OCI-M2 (cell line): ENCODE data around the gene STK33.

Experiments used
- DNase-seq: peaks from one replicate; lab custom pipeline; 2025; ENCODE audit not compliant: unreplicated experiment; lab: John Stamatoyannopoulos, UW

The STK33 gene

DNA sequence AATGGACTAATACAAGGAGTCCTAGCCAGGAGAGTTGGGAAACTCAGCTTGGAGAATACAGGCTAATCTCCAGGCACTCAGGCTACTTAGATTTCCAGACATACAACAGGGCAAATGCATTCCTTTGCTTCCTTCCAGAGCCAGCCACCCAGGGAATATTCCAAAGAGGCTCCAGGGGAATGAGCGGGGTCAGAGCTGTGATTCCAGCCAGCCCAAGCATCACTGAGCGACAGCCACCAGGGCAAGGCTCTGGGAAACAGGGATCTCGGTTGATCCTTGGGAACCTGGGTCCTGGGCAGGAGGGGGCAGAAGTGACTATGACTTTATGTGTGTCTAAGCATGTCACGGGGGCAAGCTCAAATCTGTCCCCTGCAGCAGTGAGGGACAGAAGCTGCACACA lies 218.1 kb downstream of the STK33 start:
- no peak for DNase-seq

- DNase-seq = no peak
These were observed 218.6 kb downstream of the STK33 start for GRCh38 chr11:8375460-8375859.

DNA sequence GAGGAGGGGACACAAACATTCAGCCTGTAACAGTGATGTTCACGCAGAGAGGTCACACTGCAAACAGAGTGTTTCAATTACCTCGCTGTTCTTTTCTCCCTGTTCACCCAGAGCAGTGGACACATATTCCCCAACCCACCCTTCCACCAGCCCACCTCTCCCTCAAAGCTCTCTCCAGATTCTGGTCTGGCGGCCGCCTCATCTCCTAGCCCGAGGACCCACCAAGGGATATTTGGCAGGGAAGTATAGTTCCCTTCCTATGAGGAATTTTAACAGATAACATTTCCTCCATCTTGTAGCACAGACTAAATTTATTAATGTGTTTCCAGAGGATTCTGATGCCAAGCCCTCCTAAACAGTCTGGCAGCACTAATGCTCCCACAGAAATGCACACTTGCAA lies 219.3 kb downstream of the STK33 start:
- DNase-seq = no peak

- no peak for DNase-seq
These were observed 220.3 kb downstream of the STK33 start for GRCh38 chr11:8373519-8374432.

- no peak for DNase-seq
These were observed 221.2 kb downstream of the STK33 start for GRCh38 chr11:8372641-8373381.

- no peak for DNase-seq
These were observed 222.5 kb downstream of the STK33 start for GRCh38 chr11:8371516-8371884.

DNA sequence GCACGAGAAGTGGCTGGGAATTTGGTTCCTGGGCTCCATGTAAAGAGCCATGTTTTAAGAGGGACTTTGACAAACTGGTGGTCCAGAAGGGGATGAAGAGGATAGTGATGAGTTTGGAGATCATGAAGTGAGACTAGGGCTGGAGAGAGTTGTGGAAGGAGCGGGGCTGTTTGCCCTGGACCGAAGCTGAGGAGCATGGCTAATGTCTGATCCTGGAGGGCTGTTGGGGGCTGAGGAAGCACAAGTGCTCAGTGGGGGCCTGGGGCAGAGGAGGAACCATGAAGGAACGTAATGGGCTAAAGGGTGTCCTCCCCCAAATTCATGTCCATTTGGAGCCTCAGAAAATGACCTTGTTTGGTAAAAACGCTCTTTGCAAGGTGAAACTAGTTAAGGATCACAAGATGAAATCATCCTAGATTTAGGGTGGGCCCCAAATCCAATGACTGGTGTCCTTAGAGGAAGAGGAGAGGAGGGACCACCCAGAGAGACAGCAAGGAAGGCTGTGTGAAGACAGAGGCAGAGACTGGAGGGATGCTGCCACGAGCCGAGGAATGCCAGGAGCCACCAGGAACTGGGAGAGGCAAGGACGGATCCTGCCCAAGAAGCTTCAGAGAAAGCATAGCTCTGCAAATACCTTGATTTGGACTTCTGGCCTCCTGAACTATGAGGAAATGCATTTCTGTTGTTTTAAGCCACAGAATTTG lies 223.1 kb downstream of the STK33 start:
- no peak for DNase-seq

GRCh38 chr11:8369592-8370205 lies 224.3 kb downstream of the STK33 start:
- DNase-seq = no peak

- DNase-seq = no peak
These were observed 225.3 kb downstream of the STK33 start for GRCh38 chr11:8368772-8369171.

GRCh38 chr11:8368194-8368593 lies 225.8 kb downstream of the STK33 start:
- no peak for DNase-seq

- no peak for DNase-seq
These were observed 227.7 kb downstream of the STK33 start for GRCh38 chr11:8366316-8366715.

- no peak for DNase-seq
These were observed 228.6 kb downstream of the STK33 start for GRCh38 chr11:8365216-8365941.

DNA sequence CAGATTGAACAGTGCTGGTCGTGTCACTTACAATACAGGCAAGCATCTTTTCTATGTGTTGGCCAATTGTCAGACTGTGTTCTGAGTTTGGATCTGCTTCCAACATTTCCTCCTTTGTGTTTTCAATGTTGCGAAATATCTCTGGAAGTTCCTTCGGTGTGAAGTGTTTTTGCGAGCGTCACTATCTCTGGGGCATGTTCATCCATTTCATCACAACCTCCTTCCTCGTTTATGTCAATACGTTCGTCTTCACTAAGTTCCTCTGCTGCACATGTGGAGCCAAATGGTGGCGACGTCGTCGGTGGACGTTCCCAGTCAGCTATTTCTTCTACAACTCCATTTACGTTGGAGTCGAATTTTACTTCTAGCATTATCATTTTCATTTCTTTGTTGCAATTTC lies 230.1 kb downstream of the STK33 start:
- DNase-seq = no peak

DNA sequence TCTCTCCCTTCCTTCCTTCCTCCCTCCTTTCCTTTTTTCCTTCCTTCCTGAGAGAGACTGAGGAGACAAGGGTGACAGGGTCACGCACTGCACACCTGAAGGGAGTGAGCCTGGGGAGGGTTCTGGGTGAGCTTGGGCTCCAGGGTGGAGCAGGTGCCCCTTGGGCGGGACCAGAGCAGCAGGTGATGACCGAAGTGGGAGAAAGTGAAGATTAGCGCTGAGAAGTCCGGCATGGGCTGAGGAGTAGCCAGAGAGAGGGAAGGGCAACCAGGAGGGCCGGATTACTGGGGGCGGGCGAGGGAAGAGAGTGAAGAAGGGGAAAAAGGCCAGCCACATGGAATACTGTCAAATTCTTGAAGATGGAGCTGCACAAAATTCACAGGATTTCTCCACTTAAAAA lies 231.1 kb downstream of the STK33 start:
- DNase-seq = no peak

- no peak for DNase-seq
These were observed 231.5 kb downstream of the STK33 start for GRCh38 chr11:8362491-8362890.

GRCh38 chr11:8361664-8362210 lies 232.3 kb downstream of the STK33 start:
- no peak for DNase-seq

GRCh38 chr11:8361206-8361605 lies 232.8 kb downstream of the STK33 start:
- no peak for DNase-seq

GRCh38 chr11:8360086-8360828 lies 233.8 kb downstream of the STK33 start:
- no peak for DNase-seq

DNA sequence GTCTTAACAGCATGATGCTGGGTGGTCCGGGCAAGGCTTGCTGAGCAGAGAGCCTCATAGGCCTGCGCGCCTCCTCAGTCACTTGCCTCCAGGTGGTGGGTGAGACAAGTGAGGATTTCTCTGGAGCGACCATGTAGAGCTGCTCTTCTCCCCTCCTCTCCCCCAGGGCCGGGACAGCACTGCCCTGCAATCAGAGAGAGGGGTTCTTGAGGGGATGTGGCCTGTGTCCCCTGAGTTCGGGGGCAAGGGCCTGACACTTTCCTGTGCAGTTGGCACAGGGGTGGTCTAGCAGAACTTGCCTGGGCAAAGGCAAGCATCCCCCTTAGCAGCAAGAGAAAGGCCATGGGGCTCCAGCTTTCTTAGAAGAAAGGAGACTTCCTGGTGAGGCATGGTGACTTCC lies 234.5 kb downstream of the STK33 start:
- DNase-seq = no peak
